IMR-90 (cell line): ENCODE data around the gene ZG16B. TPM values are rescaled to one million over a fixed set of nuclear protein-coding genes. Genes with fewer than 3 reads are reported as not detected.

Source experiments
- ATAC-seq: fragments of 200-7000 bp; cut with Tn5 transposase; 2 replicates; pipeline ENCODE4 v1.9.1; 2020; ENCODE audit warnings: low read depth, mild to moderate bottlenecking, moderate library complexity
- BruUV-seq: library from RNA; stranded (reverse); fragments of 400-500 nt; replicated peaks from 2 replicates; lab custom pipeline; 2021; lab: Mats Ljungman, UMichigan
- CTCF ChIA-PET: fragments of 300-600 bp; formaldehyde crosslinking; extraction: SDS; loops from one replicate; lab custom pipeline; 2021; ENCODE audit warnings: antibody characterized with exemption; lab: Yijun Ruan, JAX
- POLR2A ChIA-PET: fragments of 300-600 bp; sonication (Branson Sonifier 250); formaldehyde crosslinking; loops from one replicate; lab custom pipeline; 2022; ENCODE audit warnings: antibody characterized with exemption; ENCODE audit not compliant: unreplicated experiment; lab: Charles Lee
- DNase-seq: peaks from one replicate; pipeline ENCODE4 v3.0.0; 2013
- H2AFZ ChIP-seq: replicated peaks from 2 replicates; pipeline ENCODE3; 2013; ENCODE audit warnings: low read length, mild to moderate bottlenecking; ENCODE audit not compliant: poor library complexity
- H2AK5ac ChIP-seq: 2 replicates; pipeline ENCODE4 v1.6.1; 2013; ENCODE audit warnings: low read depth, low read length, inconsistent platforms
- H2AK9ac ChIP-seq: replicated peaks from 2 replicates; pipeline ENCODE3; 2013; ENCODE audit warnings: mild to moderate bottlenecking, low read depth, low read length, moderate library complexity; ENCODE audit not compliant: poor library complexity
- H2BK120ac ChIP-seq: 2 replicates; pipeline ENCODE4 v1.6.1; 2013; ENCODE audit warnings: low read depth, low read length, inconsistent platforms
- H2BK15ac ChIP-seq: 3 replicates; pipeline ENCODE4 v1.6.1; 2013; ENCODE audit warnings: low read depth, low read length, inconsistent platforms
- H2BK20ac ChIP-seq: 2 replicates; pipeline ENCODE4 v1.6.1; 2013; ENCODE audit warnings: low read depth, mild to moderate bottlenecking, inconsistent platforms, low read length, moderate library complexity
- H2BK5ac ChIP-seq: 2 replicates; pipeline ENCODE4 v1.6.1; 2013; ENCODE audit warnings: mild to moderate bottlenecking, low read depth, low read length, inconsistent platforms; ENCODE audit not compliant: poor library complexity, severe bottlenecking
- H3K14ac ChIP-seq: replicated peaks from 2 replicates; pipeline ENCODE4 v1.6.1; 2013; ENCODE audit warnings: low read depth, low read length, inconsistent platforms
- H3K18ac ChIP-seq: 2 replicates; pipeline ENCODE4 v1.6.1; 2013; ENCODE audit warnings: low read depth, low read length, control low read depth
- H3K23ac ChIP-seq: 2 replicates; pipeline ENCODE4 v1.6.1; 2013; ENCODE audit warnings: low read depth, low read length, inconsistent platforms
- H3K27ac ChIP-seq: 2 replicates; pipeline ENCODE4 v1.5.1; 2013; ENCODE audit warnings: mild to moderate bottlenecking, control low read depth, low read length; ENCODE audit not compliant: insufficient read depth
- H3K27me3 ChIP-seq: 2 replicates; pipeline ENCODE4 v1.6.1; 2013; ENCODE audit warnings: low read length; ENCODE audit not compliant: control insufficient read depth, insufficient read depth
- H3K36me3 ChIP-seq: 2 replicates; pipeline ENCODE4 v1.6.1; 2013; ENCODE audit warnings: low read length, mixed read lengths; ENCODE audit not compliant: control insufficient read depth, insufficient read depth
- H3K4ac ChIP-seq: 2 replicates; pipeline ENCODE4 v1.6.1; 2013; ENCODE audit warnings: low read depth, low read length, inconsistent platforms
- H3K4me1 ChIP-seq: 2 replicates; pipeline ENCODE4 v1.6.1; 2013; ENCODE audit warnings: low read length, mixed read lengths; ENCODE audit not compliant: control insufficient read depth, insufficient read depth
- H3K4me2 ChIP-seq: 2 replicates; pipeline ENCODE4 v1.6.1; 2013; ENCODE audit warnings: low read depth, mild to moderate bottlenecking, control low read depth, low read length, moderate library complexity
- H3K4me3 ChIP-seq: 2 replicates; pipeline ENCODE4 v1.5.1; 2013; ENCODE audit warnings: low read depth, mild to moderate bottlenecking, control low read depth, low read length, moderate library complexity; ENCODE audit not compliant: insufficient read depth
- H3K56ac ChIP-seq: 2 replicates; pipeline ENCODE4 v1.6.1; 2013; ENCODE audit warnings: low read length, inconsistent platforms; ENCODE audit not compliant: insufficient read depth; ENCODE audit errors: extremely low read depth
- H3K79me1 ChIP-seq, 2 experiments: 2 replicates each; pipeline ENCODE4 v1.6.1; 2013; ENCODE audit warnings: low read length in 2 of 2, inconsistent platforms in 1 of 2, low read depth in 1 of 2
- H3K9ac ChIP-seq: 2 replicates; pipeline ENCODE4 v1.6.1; 2013; ENCODE audit warnings: low read depth, low read length, control low read depth
- H3K9me1 ChIP-seq: 2 replicates; pipeline ENCODE4 v1.6.1; 2013; ENCODE audit warnings: low read length, inconsistent platforms; ENCODE audit not compliant: insufficient read depth
- H3K9me3 ChIP-seq: 2 replicates; pipeline ENCODE4 v1.6.1; 2013; ENCODE audit warnings: low read length; ENCODE audit not compliant: control insufficient read depth, insufficient read depth
- H4K20me1 ChIP-seq: 2 replicates; pipeline ENCODE4 v1.6.1; 2013; ENCODE audit warnings: low read length, inconsistent platforms; ENCODE audit not compliant: insufficient read depth
- H4K5ac ChIP-seq: 2 replicates; pipeline ENCODE4 v1.6.1; 2013; ENCODE audit warnings: mild to moderate bottlenecking, low read depth, low read length, control low read depth
- H4K8ac ChIP-seq, 2 experiments: 2 replicates each; pipeline ENCODE4 v1.6.1; 2013; ENCODE audit warnings: low read depth in 2 of 2, low read length in 2 of 2, control low read depth in 1 of 2, inconsistent platforms in 1 of 2
- H4K91ac ChIP-seq: 2 replicates; pipeline ENCODE4 v1.6.1; 2013; ENCODE audit warnings: low read depth, low read length, inconsistent platforms; ENCODE audit not compliant: insufficient read depth
- BHLHE40 ChIP-seq: fragments of 150-350 bp; IDR thresholded peaks from 2 replicates; pipeline ENCODE4 v1.6.1; 2016; ENCODE audit warnings: mild to moderate bottlenecking, low read depth, low read length
- CEBPB ChIP-seq: IDR thresholded peaks from 2 replicates; pipeline ENCODE4 v1.6.1; 2012; ENCODE audit warnings: low read depth, low read length, improper control_type of control experiment
- MAFK ChIP-seq: IDR thresholded peaks from 2 replicates; pipeline ENCODE4 v1.6.1; 2012; ENCODE audit warnings: low read depth, low read length, improper control_type of control experiment
- MAZ ChIP-seq: IDR thresholded peaks from 2 replicates; pipeline ENCODE4 v1.6.1; 2012; ENCODE audit warnings: low read depth, mild to moderate bottlenecking, low read length, improper control_type of control experiment, moderate library complexity, borderline replicate concordance
- MXI1 ChIP-seq: IDR thresholded peaks from 2 replicates; pipeline ENCODE4 v1.6.1; 2012; ENCODE audit warnings: low read depth, mild to moderate bottlenecking, low read length, moderate library complexity, borderline replicate concordance
- NFE2L2 ChIP-seq: fragments of 150-350 bp; IDR thresholded peaks from 2 replicates; pipeline ENCODE4 v1.6.1; 2016; ENCODE audit warnings: low read depth, mild to moderate bottlenecking, low read length
- POLR2A ChIP-seq: IDR thresholded peaks from 2 replicates; pipeline ENCODE4 v1.6.1; 2012; ENCODE audit warnings: mild to moderate bottlenecking, low read depth, low read length
- RAD21 ChIP-seq: IDR thresholded peaks from 2 replicates; pipeline ENCODE4 v1.6.1; 2012; ENCODE audit warnings: low read length, improper control_type of control experiment
- RCOR1 ChIP-seq: IDR thresholded peaks from 2 replicates; pipeline ENCODE4 v1.6.1; 2012; ENCODE audit warnings: mild to moderate bottlenecking, low read length, improper control_type of control experiment; ENCODE audit not compliant: insufficient replicate concordance
- RFX5 ChIP-seq: IDR thresholded peaks from 2 replicates; pipeline ENCODE4 v1.8.0; 2012; ENCODE audit warnings: low read depth, mild to moderate bottlenecking, low read length, moderate library complexity
- SMC3 ChIP-seq: fragments of 150-350 bp; IDR thresholded peaks from 2 replicates; pipeline ENCODE4 v1.6.1; 2016; ENCODE audit warnings: low read depth, mild to moderate bottlenecking, antibody characterized with exemption, low read length, moderate library complexity
- WGBS, 2 experiments: methylation state at CpG; one replicate each; pipeline versions ENCODE4 v1.1.5 to v1.1.7; 2013; ENCODE audit warnings: missing lambda C conversion rate in 2 of 2; ENCODE audit not compliant: insufficient read length in 1 of 2; ENCODE audit errors: extremely low coverage in 2 of 2; 5-methylcytosine and 5-hydroxymethylcytosine counted together
- dilution Hi-C: fragments of 300-500 bp; cut with HindIII; formaldehyde crosslinking; loops from one replicate; pipeline ENCODE4 v1.14.3; 2018; ENCODE audit warnings: low sequenced_read_pairs; ENCODE audit not compliant: unreplicated experiment
- in situ Hi-C: fragments of 300-500 bp; cut with MboI; formaldehyde crosslinking; loops from 3 replicates; pipeline ENCODE4 v1.14.3; 2019; ENCODE audit warnings: low sequenced_read_pairs, inconsistent platforms, mixed read lengths
- intact Hi-C: fragments of 100-400 bp; cut with micrococcal nuclease; formaldehyde crosslinking; loops from 2 replicates; pipeline ENCODE4 v1.10.0; 2022
- polyA plus RNA-seq, 3 experiments: library from polyadenylated mRNA; depleted of rRNA; stranded (reverse); fragments of >200 nt; gene quantifications; 2 replicates each; pipeline ENCODE4 v1.2.3, GENCODE V29; 2012; ENCODE audit warnings: low replicate concordance in 1 of 3
- total RNA-seq: library from RNA; depleted of rRNA; stranded (reverse); fragments of >200 nt; gene quantifications from 2 replicates; pipeline ENCODE4 v1.2.3, GENCODE V29; 2012
- TF ChIP-seq, protein P1 (sequence below): conservative IDR thresholded peaks from 2 replicates; pipeline ENCODE4 v1.5.1; 2012; ENCODE audit warnings: mild to moderate bottlenecking, low read depth, low read length, improper control_type of control experiment
- TF ChIP-seq, protein P2 (sequence below): fragments of 150-350 bp; IDR thresholded peaks from 2 replicates; pipeline ENCODE4 v1.6.1; 2017; ENCODE audit warnings: mild to moderate bottlenecking, antibody characterized with exemption, low read length, low read depth

ZG16B gene
- total and polyA plus RNA-seq, 2 of the 4 experiments (the other 2 are of a cell fraction) = 0.54 to 0.65 TPM

DNA sequence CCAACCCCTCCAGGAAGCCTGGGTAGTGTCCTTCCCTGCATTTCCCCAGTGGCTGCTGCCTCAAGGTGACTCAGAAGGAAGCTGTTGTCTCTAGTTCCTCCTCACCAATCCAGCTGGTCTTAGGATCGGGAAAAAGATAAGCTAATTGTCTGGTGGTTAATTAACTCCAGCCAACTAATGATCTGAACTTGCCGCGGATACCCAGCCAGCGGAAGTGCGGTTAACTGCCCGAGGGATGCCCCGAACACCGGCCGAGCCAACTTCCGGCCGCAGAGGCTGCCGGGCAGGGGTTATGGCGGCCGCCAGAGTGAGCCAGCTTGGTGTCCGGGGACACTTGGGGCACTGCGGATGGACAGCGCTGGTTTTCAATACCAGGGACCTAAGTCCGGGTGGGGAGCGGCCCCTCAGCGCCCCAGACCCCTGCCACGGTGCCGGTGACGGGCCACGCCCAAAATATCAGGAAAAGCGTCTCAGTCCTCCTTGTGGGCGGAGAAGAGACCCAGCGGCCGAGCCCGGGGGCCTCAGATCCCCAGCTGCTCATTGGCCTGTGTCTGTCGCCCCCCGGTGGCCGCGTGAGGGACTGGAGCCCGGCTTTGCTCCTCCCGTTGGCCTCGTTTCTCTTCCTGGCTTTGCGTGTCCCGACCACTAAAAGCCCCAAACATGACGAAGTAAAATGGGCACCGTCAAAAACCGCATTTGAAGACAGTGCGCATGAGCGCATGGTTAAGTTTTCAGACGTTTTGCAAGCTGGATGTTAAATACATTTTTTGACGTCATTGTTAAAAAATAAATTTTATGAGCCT is 38.1 kb downstream of the ZG16B start (continued):
- TF ChIP-seq RCOR1 (no peak), BHLHE40 (no peak), MXI1 (peak; percentile 27; the same call in 1 of the 2 replicates)

DNA sequence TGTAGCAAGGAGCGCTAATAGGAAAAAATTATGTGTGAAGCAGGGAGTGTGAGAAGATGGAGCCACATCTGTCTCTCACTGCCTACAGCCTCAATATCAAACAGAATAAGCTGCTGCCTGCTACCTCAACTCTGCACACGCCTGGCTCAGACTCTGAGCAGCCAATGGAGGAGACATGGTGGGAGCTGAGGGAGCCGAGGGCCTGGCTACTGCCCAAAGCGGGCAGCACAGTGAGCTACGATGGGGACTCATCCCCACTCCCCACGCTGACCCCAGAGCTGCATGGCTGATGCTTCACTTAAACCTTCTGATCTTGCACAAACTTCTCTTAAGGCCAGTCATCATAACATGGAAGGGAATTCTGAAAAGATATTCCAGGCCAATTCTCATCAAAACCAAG is 41.8 kb downstream of the ZG16B start:
- TF ChIP-seq CEBPB (no peak), NFE2L2 (no peak), RFX5 (no peak), POLR2A (no peak), MAZ (no peak), MAFK (no peak), RCOR1 (no peak), RAD21 (no peak), MXI1 (no peak), BHLHE40 (no peak), SMC3 (no peak)
- TF ChIP-seq, protein P1, sequence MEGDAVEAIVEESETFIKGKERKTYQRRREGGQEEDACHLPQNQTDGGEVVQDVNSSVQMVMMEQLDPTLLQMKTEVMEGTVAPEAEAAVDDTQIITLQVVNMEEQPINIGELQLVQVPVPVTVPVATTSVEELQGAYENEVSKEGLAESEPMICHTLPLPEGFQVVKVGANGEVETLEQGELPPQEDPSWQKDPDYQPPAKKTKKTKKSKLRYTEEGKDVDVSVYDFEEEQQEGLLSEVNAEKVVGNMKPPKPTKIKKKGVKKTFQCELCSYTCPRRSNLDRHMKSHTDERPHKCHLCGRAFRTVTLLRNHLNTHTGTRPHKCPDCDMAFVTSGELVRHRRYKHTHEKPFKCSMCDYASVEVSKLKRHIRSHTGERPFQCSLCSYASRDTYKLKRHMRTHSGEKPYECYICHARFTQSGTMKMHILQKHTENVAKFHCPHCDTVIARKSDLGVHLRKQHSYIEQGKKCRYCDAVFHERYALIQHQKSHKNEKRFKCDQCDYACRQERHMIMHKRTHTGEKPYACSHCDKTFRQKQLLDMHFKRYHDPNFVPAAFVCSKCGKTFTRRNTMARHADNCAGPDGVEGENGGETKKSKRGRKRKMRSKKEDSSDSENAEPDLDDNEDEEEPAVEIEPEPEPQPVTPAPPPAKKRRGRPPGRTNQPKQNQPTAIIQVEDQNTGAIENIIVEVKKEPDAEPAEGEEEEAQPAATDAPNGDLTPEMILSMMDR = no peak
- TF ChIP-seq, protein P2, sequence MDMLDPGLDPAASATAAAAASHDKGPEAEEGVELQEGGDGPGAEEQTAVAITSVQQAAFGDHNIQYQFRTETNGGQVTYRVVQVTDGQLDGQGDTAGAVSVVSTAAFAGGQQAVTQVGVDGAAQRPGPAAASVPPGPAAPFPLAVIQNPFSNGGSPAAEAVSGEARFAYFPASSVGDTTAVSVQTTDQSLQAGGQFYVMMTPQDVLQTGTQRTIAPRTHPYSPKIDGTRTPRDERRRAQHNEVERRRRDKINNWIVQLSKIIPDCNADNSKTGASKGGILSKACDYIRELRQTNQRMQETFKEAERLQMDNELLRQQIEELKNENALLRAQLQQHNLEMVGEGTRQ = no peak
- Histone ChIP-seq H4K8ac (no peak overlapping the region), H3K4me3 (no peak overlapping the region), H3K18ac (no peak overlapping the region), H3K9me1 (no peaks in the 10 kb centered on the region), H2AK5ac (no peak overlapping the region), H4K91ac (no peak overlapping the region), H2AK9ac (no peak overlapping the region), H2BK15ac (no peak overlapping the region), H3K4me2 (no peak overlapping the region), H3K9ac (no peak overlapping the region), H3K56ac (no peak overlapping the region), H2BK5ac (no peak overlapping the region), H3K9me3 (no peaks in the 10 kb centered on the region), H3K27ac (no peak overlapping the region), H3K27me3 (no peaks in the 10 kb centered on the region), H2AFZ (no peak overlapping the region), H3K4me1 (peaks cover 3% of the 10 kb centered on the region), H3K4ac (no peak overlapping the region), H3K23ac (no peak overlapping the region), H3K36me3 (no peaks in the 10 kb centered on the region), H3K79me1 (no peaks in the 10 kb centered on the region), H4K20me1 (no peaks in the 10 kb centered on the region), H3K14ac (no peak overlapping the region), H2BK120ac (peak overlapping the region; percentile 17; the same call in 1 of the 2 replicates), H4K5ac (no peak overlapping the region), H2BK20ac (no peak overlapping the region)
- POLR2A ChIA-PET = no interaction called here
- intact Hi-C loops = no loop called here
- no CpG with 5 or more reads among the region's 6 CpGs for WGBS, 2 experiments
- no peak for ATAC-seq
- no TSS peak for BruUV-seq
- no peak for DNase-seq
- in situ Hi-C loops = no loop called here
- CTCF ChIA-PET = interaction anchor here (1.1 to 3.9 kb wide), 2 partner anchors 33 to 55 kb away, joined by 3 to 23 read pairs; no protein-coding TSS in a partner anchor
- dilution Hi-C loops = no loop called here
